Neural cell (in vitro differentiated cells): ENCODE results near the gene TMEM59. TPM values are rescaled to one million over a fixed set of nuclear protein-coding genes. Genes with fewer than 3 reads are reported as not detected.

Experiments
- H2AFZ ChIP-seq: fragments of 200-600, 300-800 bp; sonication (generic), shearing (Covaris generic); 2 replicates; pipeline ENCODE4 v1.6.0; 2014; ENCODE audit warnings: low read depth, mild to moderate bottlenecking, antibody characterized with exemption, low read length, moderate library complexity
- H3F3A ChIP-seq: fragments of 200-600 bp; shearing (Covaris generic); 2 replicates; pipeline ENCODE4 v1.6.1; 2016; ENCODE audit warnings: mild to moderate bottlenecking, moderate library complexity, mixed read lengths, antibody characterized with exemption, low read length; ENCODE audit not compliant: insufficient read depth, poor library complexity, severe bottlenecking
- H3K27ac ChIP-seq: fragments of 200-600, 300-800 bp; sonication (generic), shearing (Covaris generic); 2 replicates; pipeline ENCODE4 v1.5.1; 2014; ENCODE audit warnings: mild to moderate bottlenecking, low read length, moderate library complexity
- H3K27me3 ChIP-seq: fragments of 300-800, 200-600 bp; sonication (generic), shearing (Covaris generic); 2 replicates; pipeline ENCODE4 v1.6.0; 2014; ENCODE audit warnings: mild to moderate bottlenecking, low read depth, low read length, moderate library complexity; ENCODE audit not compliant: insufficient read depth
- H3K36me3 ChIP-seq: fragments of 300-800, 200-600 bp; sonication (generic), shearing (Covaris generic); 2 replicates; pipeline ENCODE4 v1.5.1; 2014; ENCODE audit warnings: mild to moderate bottlenecking, antibody characterized with exemption, low read length, moderate library complexity; ENCODE audit not compliant: insufficient read depth
- H3K4me2 ChIP-seq: fragments of 300-800, 200-600 bp; sonication (generic), shearing (Covaris generic); 2 replicates; pipeline ENCODE4 v1.6.0; 2014; ENCODE audit warnings: mild to moderate bottlenecking, low read length
- H3K4me3 ChIP-seq: fragments of 300-800, 200-600 bp; sonication (generic), shearing (Covaris generic); 2 replicates; pipeline ENCODE4 v1.5.1; 2014; ENCODE audit warnings: mild to moderate bottlenecking, low read length, moderate library complexity
- H3K79me2 ChIP-seq: fragments of 200-600 bp; shearing (Covaris generic); replicated peaks from 2 replicates; pipeline ENCODE4 v1.6.0; 2014; ENCODE audit warnings: mild to moderate bottlenecking, low read length, moderate library complexity; ENCODE audit not compliant: insufficient read depth
- H3K9ac ChIP-seq: fragments of 300-800, 200-600 bp; sonication (generic), shearing (Covaris generic); 2 replicates; pipeline ENCODE4 v1.6.1; 2016; ENCODE audit warnings: mild to moderate bottlenecking, low read length, mixed read lengths
- H3K9me2 ChIP-seq: fragments of 200-600 bp; shearing (Covaris generic); 2 replicates; pipeline ENCODE4 v1.6.1; 2016; ENCODE audit warnings: mild to moderate bottlenecking, low read length, mixed read lengths; ENCODE audit not compliant: insufficient read depth
- H3K9me3 ChIP-seq: fragments of 200-600, 300-800 bp; sonication (generic), shearing (Covaris generic); 2 replicates; pipeline ENCODE4 v1.6.1; 2016; ENCODE audit warnings: mild to moderate bottlenecking, mixed run types, low read length, moderate library complexity, mixed read lengths
- H4K20me1 ChIP-seq: fragments of 200-600 bp; shearing (Covaris generic); 2 replicates; pipeline ENCODE4 v1.6.1; 2016; ENCODE audit warnings: mild to moderate bottlenecking, mixed run types; ENCODE audit not compliant: insufficient read depth
- EP300 ChIP-seq: fragments of 450-650 bp; conservative IDR thresholded peaks from 2 replicates; pipeline ENCODE4 v1.6.1; 2014; ENCODE audit warnings: antibody characterized with exemption, mild to moderate bottlenecking, moderate library complexity; ENCODE audit not compliant: poor library complexity, severe bottlenecking
- EZH2 ChIP-seq: fragments of 200-600, 300-800 bp; shearing (Covaris generic), sonication (generic); IDR thresholded peaks from 2 replicates; pipeline ENCODE4 v1.6.1; 2014; ENCODE audit warnings: antibody characterized with exemption, low read length, borderline replicate concordance, mild to moderate bottlenecking; ENCODE audit not compliant: insufficient read depth, poor library complexity, severe bottlenecking
- MXI1 ChIP-seq: fragments of 450-650 bp; conservative IDR thresholded peaks from 2 replicates; pipeline ENCODE4 v1.6.1; 2014; ENCODE audit warnings: antibody characterized with exemption, mild to moderate bottlenecking; ENCODE audit not compliant: poor library complexity, severe bottlenecking
- POLR2AphosphoS5 ChIP-seq: IDR thresholded peaks from 2 replicates; pipeline ENCODE4 v1.6.1; 2012
- RAD21 ChIP-seq: fragments of 450-650 bp; conservative IDR thresholded peaks from 2 replicates; pipeline ENCODE4 v1.6.1; 2014; ENCODE audit warnings: antibody characterized with exemption, mild to moderate bottlenecking, moderate library complexity
- SMC3 ChIP-seq: fragments of 450-650 bp; conservative IDR thresholded peaks from 2 replicates; pipeline ENCODE4 v1.6.1; 2014; ENCODE audit warnings: antibody characterized with exemption, mild to moderate bottlenecking, moderate library complexity; ENCODE audit not compliant: poor library complexity
- TAF1 ChIP-seq: IDR thresholded peaks from 2 replicates; pipeline ENCODE4 v1.6.1; 2012; ENCODE audit warnings: low read depth
- polyA plus RNA-seq: library from polyadenylated mRNA; depleted of rRNA; stranded (reverse); fragments of >200 nt; gene quantifications from 2 replicates; pipeline ENCODE4 v1.2.3, GENCODE V29; 2014
- TF ChIP-seq, protein P1 (sequence below): IDR thresholded peaks from 2 replicates; pipeline ENCODE4 v1.6.1; 2012; ENCODE audit warnings: borderline replicate concordance
- TF ChIP-seq, protein P2 (sequence below): fragments of 450-650 bp; IDR thresholded peaks from 2 replicates; pipeline ENCODE4 v1.5.1; 2014; ENCODE audit warnings: antibody characterized with exemption, mild to moderate bottlenecking, moderate library complexity; ENCODE audit not compliant: poor library complexity, severe bottlenecking

Gene TMEM59
- polyA plus RNA-seq, 1 donor from 2014 or later, result 328 TPM

DNA sequence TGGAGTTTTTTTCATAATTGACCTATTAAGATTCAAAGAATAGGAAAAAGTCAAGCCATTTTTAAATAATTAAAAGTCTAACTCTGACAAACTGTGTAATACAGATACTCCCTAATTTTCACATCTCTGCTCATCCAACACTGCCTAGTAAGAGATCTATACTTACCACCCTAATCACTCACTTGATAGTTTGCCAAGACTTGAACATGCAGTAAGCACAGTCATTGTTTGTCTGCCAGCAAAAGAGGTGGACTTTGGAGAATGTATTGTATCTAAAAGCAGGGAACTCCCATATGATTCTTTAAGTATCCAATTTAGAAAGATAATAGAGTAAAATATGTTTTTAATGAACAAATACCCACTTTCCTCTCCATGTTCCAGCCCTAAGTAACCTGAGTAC lies 15.5 kb downstream of the TMEM59 start:
- no peak for TF ChIP-seq EP300
- TF ChIP-seq EZH2, result no peak
- TF ChIP-seq RAD21, result no peak
- TF ChIP-seq, protein P1, sequence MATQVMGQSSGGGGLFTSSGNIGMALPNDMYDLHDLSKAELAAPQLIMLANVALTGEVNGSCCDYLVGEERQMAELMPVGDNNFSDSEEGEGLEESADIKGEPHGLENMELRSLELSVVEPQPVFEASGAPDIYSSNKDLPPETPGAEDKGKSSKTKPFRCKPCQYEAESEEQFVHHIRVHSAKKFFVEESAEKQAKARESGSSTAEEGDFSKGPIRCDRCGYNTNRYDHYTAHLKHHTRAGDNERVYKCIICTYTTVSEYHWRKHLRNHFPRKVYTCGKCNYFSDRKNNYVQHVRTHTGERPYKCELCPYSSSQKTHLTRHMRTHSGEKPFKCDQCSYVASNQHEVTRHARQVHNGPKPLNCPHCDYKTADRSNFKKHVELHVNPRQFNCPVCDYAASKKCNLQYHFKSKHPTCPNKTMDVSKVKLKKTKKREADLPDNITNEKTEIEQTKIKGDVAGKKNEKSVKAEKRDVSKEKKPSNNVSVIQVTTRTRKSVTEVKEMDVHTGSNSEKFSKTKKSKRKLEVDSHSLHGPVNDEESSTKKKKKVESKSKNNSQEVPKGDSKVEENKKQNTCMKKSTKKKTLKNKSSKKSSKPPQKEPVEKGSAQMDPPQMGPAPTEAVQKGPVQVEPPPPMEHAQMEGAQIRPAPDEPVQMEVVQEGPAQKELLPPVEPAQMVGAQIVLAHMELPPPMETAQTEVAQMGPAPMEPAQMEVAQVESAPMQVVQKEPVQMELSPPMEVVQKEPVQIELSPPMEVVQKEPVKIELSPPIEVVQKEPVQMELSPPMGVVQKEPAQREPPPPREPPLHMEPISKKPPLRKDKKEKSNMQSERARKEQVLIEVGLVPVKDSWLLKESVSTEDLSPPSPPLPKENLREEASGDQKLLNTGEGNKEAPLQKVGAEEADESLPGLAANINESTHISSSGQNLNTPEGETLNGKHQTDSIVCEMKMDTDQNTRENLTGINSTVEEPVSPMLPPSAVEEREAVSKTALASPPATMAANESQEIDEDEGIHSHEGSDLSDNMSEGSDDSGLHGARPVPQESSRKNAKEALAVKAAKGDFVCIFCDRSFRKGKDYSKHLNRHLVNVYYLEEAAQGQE, result no peak
- no peak for TF ChIP-seq TAF1
- TF ChIP-seq, protein P2, sequence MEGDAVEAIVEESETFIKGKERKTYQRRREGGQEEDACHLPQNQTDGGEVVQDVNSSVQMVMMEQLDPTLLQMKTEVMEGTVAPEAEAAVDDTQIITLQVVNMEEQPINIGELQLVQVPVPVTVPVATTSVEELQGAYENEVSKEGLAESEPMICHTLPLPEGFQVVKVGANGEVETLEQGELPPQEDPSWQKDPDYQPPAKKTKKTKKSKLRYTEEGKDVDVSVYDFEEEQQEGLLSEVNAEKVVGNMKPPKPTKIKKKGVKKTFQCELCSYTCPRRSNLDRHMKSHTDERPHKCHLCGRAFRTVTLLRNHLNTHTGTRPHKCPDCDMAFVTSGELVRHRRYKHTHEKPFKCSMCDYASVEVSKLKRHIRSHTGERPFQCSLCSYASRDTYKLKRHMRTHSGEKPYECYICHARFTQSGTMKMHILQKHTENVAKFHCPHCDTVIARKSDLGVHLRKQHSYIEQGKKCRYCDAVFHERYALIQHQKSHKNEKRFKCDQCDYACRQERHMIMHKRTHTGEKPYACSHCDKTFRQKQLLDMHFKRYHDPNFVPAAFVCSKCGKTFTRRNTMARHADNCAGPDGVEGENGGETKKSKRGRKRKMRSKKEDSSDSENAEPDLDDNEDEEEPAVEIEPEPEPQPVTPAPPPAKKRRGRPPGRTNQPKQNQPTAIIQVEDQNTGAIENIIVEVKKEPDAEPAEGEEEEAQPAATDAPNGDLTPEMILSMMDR, result no peak
- TF ChIP-seq SMC3, result no peak
- H3K27ac ChIP-seq, result no peak overlapping the region
- H3K36me3 ChIP-seq, result peaks cover 30% of the 10 kb centered on the region

GRCh38 chr1:54028306-54029251 lies 24.4 kb downstream of the TMEM59 start:
- Histone ChIP-seq H3F3A (no peaks in the 10 kb centered on the region), H3K4me2 (no peak overlapping the region), H3K36me3 (peaks cover 5% of the 10 kb centered on the region), H3K27ac (no peak overlapping the region), H3K9me2 (no peaks in the 10 kb centered on the region), H3K4me3 (no peak overlapping the region), H3K79me2 (no peaks in the 10 kb centered on the region), H4K20me1 (no peaks in the 10 kb centered on the region), H3K9ac (no peak overlapping the region), H3K27me3 (no peaks in the 10 kb centered on the region), H2AFZ (no peak overlapping the region), H3K9me3 (no peaks in the 10 kb centered on the region)
- TF ChIP-seq EP300 (no peak), POLR2AphosphoS5 (no peak), RAD21 (no peak), EZH2 (no peak), TAF1 (no peak), SMC3 (no peak), MXI1 (no peak)
- TF ChIP-seq, protein P1, result no peak
- TF ChIP-seq, protein P2, result no peak

More for the DNA sequence above, 15.5 kb downstream of the TMEM59 start:
- Histone ChIP-seq H4K20me1 (no peaks in the 10 kb centered on the region), H3K79me2 (no peaks in the 10 kb centered on the region), H3K9me3 (no peaks in the 10 kb centered on the region), H3K27me3 (no peaks in the 10 kb centered on the region), H3F3A (no peaks in the 10 kb centered on the region), H3K4me2 (no peak overlapping the region), H3K9me2 (no peaks in the 10 kb centered on the region), H2AFZ (no peak overlapping the region), H3K9ac (no peak overlapping the region), H3K4me3 (no peak overlapping the region)
